ENCODE measurements around the gene TRIM74. TPM values are rescaled to one million over a fixed set of nuclear protein-coding genes. Genes with fewer than 3 reads are reported as not detected.
"Not testable (repeated sequence)": the region's sequence is repeated elsewhere in the genome, so short reads cannot be mapped to it uniquely, and the experiment has no call there.

Gene TRIM74
- total and polyA plus RNA-seq, 2 of the 8 experiments (the other 6 are each of a cell fraction or from before 2014, with no cell fraction given), result 0.52 TPM; not detected in 1

DNA sequence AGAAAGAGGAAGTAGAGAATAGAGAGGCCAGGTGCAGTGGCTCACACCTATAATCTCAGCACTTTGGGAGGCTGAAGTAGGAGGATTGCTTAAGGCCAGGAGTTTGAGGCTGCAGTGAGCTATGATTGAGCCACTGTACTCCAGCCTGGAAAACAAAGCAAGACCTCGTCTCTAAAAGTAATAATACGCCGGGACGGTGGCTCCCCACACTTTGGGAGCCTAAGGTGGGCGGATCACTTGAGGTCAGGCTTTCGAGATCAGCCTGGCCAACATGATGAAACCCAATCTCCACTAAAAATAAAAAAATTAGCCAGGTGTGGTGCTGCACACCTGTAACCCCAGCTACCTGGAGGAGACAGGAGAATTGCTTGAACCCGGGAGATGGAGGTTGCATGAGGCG, 26.2 kb upstream of the TRIM74 start:
- H3K79me2 ChIP-seq (ENCODE audit: control insufficient read depth in 1 of 2, insufficient read depth in 2 of 2, low read length in 2 of 2); H3K14ac ChIP-seq (ENCODE audit: insufficient read length); H3K9ac ChIP-seq (replicated peaks in 1 of 4; ENCODE audit: extremely low read depth in 1 of 4, low read depth in 3 of 4, low read length in 3 of 4); H2AK5ac ChIP-seq (ENCODE audit: low read depth, low read length); H2BK20ac ChIP-seq (ENCODE audit: low read length); H3K4me2 ChIP-seq (ENCODE audit: insufficient read depth in 1 of 2, low read depth in 2 of 2, low read length in 2 of 2); H2BK5ac ChIP-seq (ENCODE audit: low read depth, low read length); H3K18ac ChIP-seq (ENCODE audit: extremely low read depth, low read length); FAIRE-seq; H4K91ac ChIP-seq (replicated peaks; ENCODE audit: insufficient read length, low read length); H4K5ac ChIP-seq (ENCODE audit: insufficient read length, low read depth, low read length); H3K79me1 ChIP-seq (ENCODE audit: low read depth, low read length); H3K27me3 ChIP-seq (replicated peaks in 1 of 4; ENCODE audit: control insufficient read depth in 3 of 4, extremely low read depth in 1 of 4, insufficient read depth in 3 of 4, low read length in 3 of 4); POLR2A ChIA-PET (ENCODE audit: partially characterized antibody); H2AFZ ChIP-seq (ENCODE audit: low read length); H3K23me2 ChIP-seq (ENCODE audit: low read depth, low read length); H2BK120ac ChIP-seq (replicated peaks; ENCODE audit: low read depth, low read length); H4K20me1 ChIP-seq (replicated peaks in 1 of 2; ENCODE audit: control insufficient read depth in 1 of 2, insufficient read depth in 2 of 2, low read length in 2 of 2); H3K4me1 ChIP-seq (replicated peaks in 1 of 4; ENCODE audit: control insufficient read depth in 3 of 4, insufficient read depth in 4 of 4, low read length in 3 of 4); H3K4ac ChIP-seq (replicated peaks; ENCODE audit: insufficient read length, low read depth, low read length); H3K56ac ChIP-seq (replicated peaks; ENCODE audit: insufficient read length, low read depth, low read length); H3K9me3 ChIP-seq (ENCODE audit: insufficient read depth in 2 of 2, low read depth in 1 of 2, low read length in 1 of 2); H2BK15ac ChIP-seq (ENCODE audit: low read length); H3K23ac ChIP-seq (ENCODE audit: insufficient read length); H2BK12ac ChIP-seq (ENCODE audit: low read depth, low read length); H3K4me3 ChIP-seq (ENCODE audit: extremely low read depth in 1 of 4, insufficient read depth in 2 of 4, low read depth in 3 of 4, low read length in 4 of 4); H3K27ac ChIP-seq (ENCODE audit: low read depth, low read length); H3K36me3 ChIP-seq (ENCODE audit: control insufficient read depth in 2 of 4, insufficient read depth in 4 of 4, low read length in 3 of 4); DNase-seq (ENCODE audit: low read depth in 1 of 2, low spot score in 2 of 2); H4K8ac ChIP-seq (ENCODE audit: extremely low read depth, insufficient read depth, low read length); CTCF ChIA-PET (ENCODE audit: partially characterized antibody): not testable (repeated sequence)
- 97% methylated on average over 7 of the region's 8 CpGs; no CpG with 5 or more reads in 1 of the 2 experiments for whole genome bisulfite sequencing, 2 experiments (ENCODE audit: extremely low coverage in 1 of 2, insufficient coverage in 1 of 2, insufficient read length in 1 of 2, insufficient replicate concordance in 2 of 2, low coverage in 1 of 2, low lambda C conversion rate in 2 of 2, missing lambda C conversion rate in 1 of 2)

DNA sequence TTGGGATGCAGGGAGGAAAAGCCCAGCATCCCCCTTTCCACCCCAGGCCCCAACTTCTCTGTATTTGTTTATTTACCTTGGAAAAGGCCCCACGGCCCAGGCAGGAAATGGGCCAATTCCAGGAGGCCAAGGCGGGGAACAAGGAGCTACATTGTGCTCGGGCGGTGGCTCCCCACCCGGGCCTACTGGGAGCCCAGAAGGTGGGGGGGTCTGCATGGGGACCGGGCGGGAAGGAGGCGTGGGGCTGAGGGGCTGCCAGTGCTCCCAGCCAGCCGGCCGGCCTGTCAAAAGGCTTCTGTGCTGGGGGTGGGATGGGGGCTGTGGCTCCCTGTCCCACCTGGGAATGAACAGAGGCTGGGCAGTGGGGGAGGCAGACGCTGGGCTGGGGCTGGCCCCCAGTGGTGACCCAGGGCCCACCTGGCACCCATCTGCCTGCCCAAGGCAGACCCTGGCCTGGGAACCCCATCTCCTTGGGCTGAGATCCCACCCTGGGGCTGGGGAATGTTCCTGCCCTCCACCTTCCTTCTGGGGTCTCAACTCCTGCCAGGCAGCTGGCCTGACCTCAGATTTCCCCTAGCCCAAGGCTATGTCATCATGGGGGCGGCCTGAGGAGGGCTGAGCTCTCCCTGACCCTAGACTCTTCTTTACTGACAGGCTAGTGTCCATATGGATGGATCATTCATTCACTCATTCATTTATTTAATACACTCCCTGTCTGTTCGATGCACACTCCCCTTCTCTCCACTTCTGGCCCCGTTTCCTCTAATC, 21.1 kb upstream of the TRIM74 start:
- H3K4ac ChIP-seq (replicated peaks; ENCODE audit: insufficient read length, low read depth, low read length); H2BK5ac ChIP-seq (ENCODE audit: low read depth, low read length); H3K4me1 ChIP-seq (replicated peaks in 1 of 4; ENCODE audit: control insufficient read depth in 3 of 4, insufficient read depth in 4 of 4, low read length in 3 of 4); POLR2A ChIA-PET (ENCODE audit: partially characterized antibody); H3K79me1 ChIP-seq (ENCODE audit: low read depth, low read length); H3K4me3 ChIP-seq (ENCODE audit: extremely low read depth in 1 of 4, insufficient read depth in 2 of 4, low read depth in 3 of 4, low read length in 4 of 4); H2BK15ac ChIP-seq (ENCODE audit: low read length); H2BK20ac ChIP-seq (ENCODE audit: low read length); H3K9ac ChIP-seq (replicated peaks in 1 of 4; ENCODE audit: extremely low read depth in 1 of 4, low read depth in 3 of 4, low read length in 3 of 4); H3K14ac ChIP-seq (ENCODE audit: insufficient read length); H2AK5ac ChIP-seq (ENCODE audit: low read depth, low read length); H4K5ac ChIP-seq (ENCODE audit: insufficient read length, low read depth, low read length); H3K36me3 ChIP-seq (ENCODE audit: control insufficient read depth in 2 of 4, insufficient read depth in 4 of 4, low read length in 3 of 4); H2AFZ ChIP-seq (ENCODE audit: low read length); CTCF ChIA-PET (ENCODE audit: partially characterized antibody); H4K8ac ChIP-seq (ENCODE audit: extremely low read depth, insufficient read depth, low read length); H3K27ac ChIP-seq (ENCODE audit: low read depth, low read length); DNase-seq (ENCODE audit: low read depth in 1 of 2, low spot score in 2 of 2); H3K79me2 ChIP-seq (ENCODE audit: control insufficient read depth in 1 of 2, insufficient read depth in 2 of 2, low read length in 2 of 2); H2BK12ac ChIP-seq (ENCODE audit: low read depth, low read length); H4K20me1 ChIP-seq (replicated peaks in 1 of 2; ENCODE audit: control insufficient read depth in 1 of 2, insufficient read depth in 2 of 2, low read length in 2 of 2); H3K23me2 ChIP-seq (ENCODE audit: low read depth, low read length); H3K27me3 ChIP-seq (replicated peaks in 1 of 4; ENCODE audit: control insufficient read depth in 3 of 4, extremely low read depth in 1 of 4, insufficient read depth in 3 of 4, low read length in 3 of 4); H2BK120ac ChIP-seq (replicated peaks; ENCODE audit: low read depth, low read length); H3K9me3 ChIP-seq (ENCODE audit: insufficient read depth in 2 of 2, low read depth in 1 of 2, low read length in 1 of 2); H3K23ac ChIP-seq (ENCODE audit: insufficient read length); H4K91ac ChIP-seq (replicated peaks; ENCODE audit: insufficient read length, low read length); H3K18ac ChIP-seq (ENCODE audit: extremely low read depth, low read length); FAIRE-seq; H3K4me2 ChIP-seq (ENCODE audit: insufficient read depth in 1 of 2, low read depth in 2 of 2, low read length in 2 of 2); H3K56ac ChIP-seq (replicated peaks; ENCODE audit: insufficient read length, low read depth, low read length): not testable (repeated sequence)
- 85% methylated on average over 4 of the region's 14 CpGs; no CpG with 5 or more reads in 1 of the 2 experiments for WGBS, 2 experiments (ENCODE audit: extremely low coverage in 1 of 2, insufficient coverage in 1 of 2, insufficient read length in 1 of 2, insufficient replicate concordance in 2 of 2, low coverage in 1 of 2, low lambda C conversion rate in 2 of 2, missing lambda C conversion rate in 1 of 2)
